Endothelial cell of umbilical vein (primary cell): ENCODE data around the gene FBXW7. TPM values are rescaled to one million over a fixed set of nuclear protein-coding genes. Genes with fewer than 3 reads are reported as not detected.

Experiments
- BruUV-seq: library from RNA; stranded (reverse); fragments of 400-500 nt; replicated peaks from 2 replicates; lab custom pipeline; 2021; lab: Mats Ljungman, UMichigan
- CTCF ChIA-PET: fragments of 300-600, 350-600 bp; sonication (Branson Sonifier 250); formaldehyde crosslinking; loops from one replicate; lab custom pipeline; 2021; ENCODE audit warnings: antibody characterized with exemption, inconsistent platforms; lab: Charles Lee
- POLR2A ChIA-PET: fragments of 300-600, 350-600 bp; sonication (Branson Sonifier 250); formaldehyde crosslinking; loops from one replicate; lab custom pipeline; 2021; ENCODE audit warnings: antibody characterized with exemption, inconsistent platforms; lab: Charles Lee
- DNase-seq: peaks from one replicate; pipeline ENCODE4 v3.0.0-alpha.2; 2011; ENCODE audit warnings: low read depth, low spot score
- FAIRE-seq: peaks from 2 replicates; lab custom pipeline; 2011; peaks lifted over from hg19 to GRCh38; lab: Jason Lieb, UNC
- H2AFZ ChIP-seq: 2 replicates; pipeline ENCODE4 v1.6.0; 2012; ENCODE audit warnings: low read depth, low read length, control low read depth, inconsistent platforms
- H3K27ac ChIP-seq: 2 replicates; pipeline ENCODE4 v1.5.1; 2011; ENCODE audit warnings: low read depth, mild to moderate bottlenecking, control low read depth, low read length, moderate library complexity; ENCODE audit not compliant: insufficient read depth
- H3K27me3 ChIP-seq, 2 experiments: 2 replicates each; pipeline versions ENCODE4 v1.6.0 to v1.6.1; 2011; ENCODE audit warnings: low read length in 2 of 2, mixed read lengths in 1 of 2; ENCODE audit not compliant: control insufficient read depth in 2 of 2, insufficient read depth in 2 of 2
- H3K36me3 ChIP-seq, 2 experiments: 2 replicates in 1 of 2; 3 replicates in 1 of 2; pipeline ENCODE4 v1.5.1; 2011; ENCODE audit warnings: low read length in 2 of 2, mild to moderate bottlenecking in 1 of 2, moderate library complexity in 1 of 2; ENCODE audit not compliant: control insufficient read depth in 2 of 2, insufficient read depth in 2 of 2; ENCODE audit errors: extremely low read depth in 1 of 2
- H3K4me1 ChIP-seq: 3 replicates; pipeline ENCODE4 v1.5.1; 2011; ENCODE audit warnings: mild to moderate bottlenecking, low read length; ENCODE audit not compliant: control insufficient read depth, insufficient read depth; ENCODE audit errors: extremely low read depth
- H3K4me2 ChIP-seq: 2 replicates; pipeline ENCODE4 v1.6.1; 2011; ENCODE audit warnings: low read length, control low read depth, mixed read lengths; ENCODE audit not compliant: insufficient read depth
- H3K4me3 ChIP-seq, 3 experiments: fragments of 200-600 bp in 1 of 3; sonication (generic), shearing (Covaris generic) in 1 of 3; replicated peaks in 1 of 3; 2 replicates each; pipeline ENCODE4 v1.5.1; 2011 to 2016; ENCODE audit warnings: control low read depth in 3 of 3, low read length in 3 of 3, mild to moderate bottlenecking in 2 of 3, inconsistent platforms in 1 of 3, low read depth in 1 of 3, moderate library complexity in 1 of 3; ENCODE audit not compliant: insufficient read depth in 1 of 3
- H3K79me2 ChIP-seq: 2 replicates; pipeline ENCODE4 v1.6.0; 2012; ENCODE audit warnings: low read length, inconsistent platforms; ENCODE audit not compliant: control insufficient read depth, insufficient read depth
- H3K9ac ChIP-seq: replicated peaks from 2 replicates; pipeline ENCODE3; 2011; ENCODE audit warnings: low read length, control low read depth; ENCODE audit not compliant: insufficient read depth; ENCODE audit errors: extremely low read depth
- H3K9me1 ChIP-seq: replicated peaks from 3 replicates; pipeline ENCODE4 v1.6.0; 2011; ENCODE audit warnings: mild to moderate bottlenecking, low read length; ENCODE audit not compliant: control insufficient read depth, insufficient read depth; ENCODE audit errors: extremely low read depth
- H3K9me3 ChIP-seq: replicated peaks from 2 replicates; pipeline ENCODE4 v1.5.1; 2012; ENCODE audit warnings: low read length, inconsistent platforms; ENCODE audit not compliant: control insufficient read depth, insufficient read depth
- H4K20me1 ChIP-seq: replicated peaks from 2 replicates; pipeline ENCODE3; 2011; ENCODE audit warnings: mild to moderate bottlenecking, low read length; ENCODE audit not compliant: control insufficient read depth, insufficient read depth; ENCODE audit errors: extremely low read depth
- CTCF ChIP-seq, 2 donors: IDR thresholded peaks; 1 replicate in 1 of 2; 2 replicates in 1 of 2; pipeline ENCODE4 v1.5.1; 2011; ENCODE audit warnings: low read length in 2 of 2, mild to moderate bottlenecking in 2 of 2, moderate library complexity in 2 of 2, control low read depth in 1 of 2, inconsistent platforms in 1 of 2, low read depth in 1 of 2; ENCODE audit not compliant: insufficient read depth in 1 of 2; ENCODE audit errors: extremely low read depth in 1 of 2
- EZH2 ChIP-seq: IDR thresholded peaks from 2 replicates; pipeline ENCODE4 v1.6.1; 2012; ENCODE audit warnings: borderline replicate concordance, low read depth, mild to moderate bottlenecking, moderate library complexity, low read length, inconsistent platforms; ENCODE audit not compliant: severe bottlenecking
- FOS ChIP-seq: IDR thresholded peaks from 2 replicates; pipeline ENCODE4 v1.6.1; 2011; ENCODE audit warnings: mild to moderate bottlenecking, low read length, moderate library complexity, borderline replicate concordance; ENCODE audit not compliant: insufficient read depth
- GATA2 ChIP-seq: IDR thresholded peaks from 2 replicates; pipeline ENCODE4 v1.7.0; 2011; ENCODE audit warnings: low read depth, mild to moderate bottlenecking, moderate library complexity, mixed read lengths, low read length; ENCODE audit not compliant: insufficient read length, insufficient read depth
- JUN ChIP-seq: IDR thresholded peaks from 2 replicates; pipeline ENCODE4 v1.6.1; 2011; ENCODE audit warnings: borderline replicate concordance, low read depth; ENCODE audit not compliant: insufficient read length, insufficient read depth
- MAX ChIP-seq: IDR thresholded peaks from 2 replicates; pipeline ENCODE4 v1.6.1; 2011; ENCODE audit not compliant: insufficient read depth, insufficient read length
- MYC ChIP-seq: IDR thresholded peaks from one replicate; pipeline ENCODE4 v1.6.1; 2011; ENCODE audit warnings: mild to moderate bottlenecking, low read depth, low read length
- POLR2A ChIP-seq: IDR thresholded peaks from 2 replicates; pipeline ENCODE4 v1.6.1; 2012; ENCODE audit warnings: low read depth, mild to moderate bottlenecking, control low read depth, low read length
- POLR2AphosphoS5 ChIP-seq: IDR thresholded peaks from 2 replicates; pipeline ENCODE4 v1.6.1; 2012; ENCODE audit warnings: low read depth, mild to moderate bottlenecking, control low read depth, low read length, moderate library complexity; ENCODE audit not compliant: insufficient read depth
- dilution Hi-C: fragments of 300-500 bp; cut with MboI; formaldehyde crosslinking; loops from one replicate; pipeline ENCODE4 v1.15.0; 2019; ENCODE audit warnings: low sequenced_read_pairs; ENCODE audit not compliant: extremely low pct_ligation_motif_present
- intact Hi-C: fragments of 100-400 bp; cut with micrococcal nuclease; formaldehyde crosslinking; loops from one replicate; pipeline ENCODE4 v1.10.0; 2022
- polyA plus RNA-seq, 4 experiments: library from polyadenylated mRNA; depleted of rRNA in 3 of 4; stranded (reverse) in 3 of 4; unstranded in 1 of 4; fragments of >200 nt; gene quantifications; 2 replicates each; pipeline versions ENCODE4 v1.2.1 to v1.2.3, GENCODE V29; 2011 to 2012; ENCODE audit warnings: missing spikeins in 1 of 4
- total RNA-seq: library from RNA; stranded (reverse); gene quantifications from 2 replicates; pipeline ENCODE4 v1.2.3, GENCODE V29; 2021

The FBXW7 gene
- total and polyA plus RNA-seq, 2 donors (not counting 3 experiments of a cell fraction or from before 2014, with no cell fraction given) = 7.0 to 28.1 TPM

- peaks cover 2% of the 10 kb centered on the region for H3K79me2 ChIP-seq
- H4K20me1 ChIP-seq = no peaks in the 10 kb centered on the region
- peak overlapping the region; percentile 50 for H3K9ac ChIP-seq
- dilution Hi-C loops = no loop called here
- H3K9me1 ChIP-seq = no peaks in the 10 kb centered on the region
- no peak for TF ChIP-seq CTCF (IDR thresholded peaks at IDR 0.05; ENCODE audit: extremely low read depth in 1 of 2, insufficient read depth in 1 of 2, low read depth in 1 of 2, low read length in 2 of 2)
- no peak for TF ChIP-seq JUN
- peak; percentile 54 for TF ChIP-seq POLR2A
- intact Hi-C loops = loop anchor here (5.0 kb wide), 1 partner anchor 245 kb away; no protein-coding TSS in a partner anchor
- FAIRE-seq (peak; percentile 24), DNase-seq (peak; percentile 94)
- peaks cover 3% of the 10 kb centered on the region for H3K4me1 ChIP-seq
- H3K27ac ChIP-seq = peak overlapping the region; percentile 30
- peak overlapping the region; percentile 26 to 69 (median 28) for H3K4me3 ChIP-seq
- H2AFZ ChIP-seq = peak overlapping the region; percentile 49
- no peaks in the 10 kb centered on the region for H3K27me3 ChIP-seq
- no TSS peak for BruUV-seq
- H3K36me3 ChIP-seq = no peaks in the 10 kb centered on the region
- POLR2A ChIA-PET = no interaction called here
- CTCF ChIA-PET = interaction anchor here (0.7 to 1.8 kb wide), 4 partner anchors 9 to 305 kb away, joined by 3 to 4 read pairs (median 3); no protein-coding TSS in a partner anchor
- H3K9me3 ChIP-seq = no peaks in the 10 kb centered on the region
- H3K4me2 ChIP-seq = peak overlapping the region; percentile 73
Measured at GRCh38 chr4:152352622-152353116, 183.2 kb downstream of the FBXW7 start.

GRCh38 chr4:152352215-152352614 lies 183.7 kb downstream of the FBXW7 start:
- H3K79me2 ChIP-seq = peaks cover 2% of the 10 kb centered on the region
- H3K4me2 ChIP-seq = peak overlapping the region; percentile 73
- H3K4me3 ChIP-seq = peak overlapping the region; percentile 26 to 69 (median 28)
- H3K27ac ChIP-seq = peak overlapping the region; percentile 30
- DNase-seq (no peak), FAIRE-seq (no peak)
- ChIA-PET POLR2A (no interaction called here), CTCF (interaction anchor here (0.7 to 1.8 kb wide), 4 partner anchors 10 to 305 kb away, joined by 3 to 4 read pairs (median 3); no protein-coding TSS in a partner anchor)
- H3K36me3 ChIP-seq = no peaks in the 10 kb centered on the region
- H3K4me1 ChIP-seq = peaks cover 3% of the 10 kb centered on the region
- no peaks in the 10 kb centered on the region for H3K9me3 ChIP-seq
- H3K9ac ChIP-seq = peak overlapping the region; percentile 50
- no peaks in the 10 kb centered on the region for H3K9me1 ChIP-seq
- TSS peak; percentile 74 for BruUV-seq
- H2AFZ ChIP-seq = peak overlapping the region; percentile 49
- intact Hi-C loops = loop anchor here (5.0 kb wide), 1 partner anchor 245 kb away; no protein-coding TSS in a partner anchor
- dilution Hi-C loops = no loop called here
- TF ChIP-seq MYC = no peak
- TF ChIP-seq GATA2 = no peak
- no peak for TF ChIP-seq JUN
- TF ChIP-seq POLR2AphosphoS5 = no peak
- no peak for TF ChIP-seq POLR2A
- TF ChIP-seq FOS = no peak
- no peak for TF ChIP-seq EZH2
- no peak for TF ChIP-seq CTCF (IDR thresholded peaks at IDR 0.05; ENCODE audit: extremely low read depth in 1 of 2, insufficient read depth in 1 of 2, low read depth in 1 of 2, low read length in 2 of 2)
- TF ChIP-seq MAX = no peak
- no peaks in the 10 kb centered on the region for H4K20me1 ChIP-seq
- H3K27me3 ChIP-seq = no peaks in the 10 kb centered on the region
